ENCODE measurements around the gene IRF3. TPM values are rescaled to one million over a fixed set of nuclear protein-coding genes. Genes with fewer than 3 reads are reported as not detected.
A peak's percentile ranks its signal among the peaks of the same experiment; 100 is the strongest.

The IRF3 gene
- total and polyA plus RNA-seq, 10 of the 15 experiments (the other 5 are each of a cell fraction or from before 2014, with no cell fraction given): 5.5 to 110 (median 63.4) TPM

DNA sequence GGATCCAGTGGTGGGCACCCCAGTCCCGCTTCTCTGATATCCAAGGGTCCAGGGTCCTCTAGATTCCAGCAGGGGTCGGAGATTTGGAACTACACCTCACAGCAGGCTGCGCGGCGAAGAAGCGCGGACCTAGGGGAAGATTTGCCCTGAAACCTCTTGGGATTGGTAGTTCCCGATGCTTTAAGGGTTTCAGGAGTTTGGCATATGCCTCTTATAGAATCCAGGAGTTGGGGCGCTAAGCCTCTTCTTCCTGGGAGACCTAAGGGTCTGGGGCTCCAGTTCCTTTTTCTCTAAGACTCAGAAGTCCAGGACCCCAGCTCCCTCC is 425 bp upstream of the IRF3 start:
- peak overlapping the region; percentile 81 for H3K4me2 ChIP-seq (ENCODE audit: control insufficient read depth, insufficient read depth)
- peak overlapping the region; percentile 97 for H3K9ac ChIP-seq (ENCODE audit: control insufficient read depth, insufficient read depth, low read length)
- TF ChIP-seq HCFC1 (IDR thresholded peaks at IDR 0.05; ENCODE audit: low read length) (peak; percentile 8; the same call in 1 of the 2 replicates), MEF2B (IDR thresholded peaks at IDR 0.05; ENCODE audit: partially characterized antibody, poor library complexity, severe bottlenecking) (no peak)
- peak overlapping the region; percentile 68 for H2AFZ ChIP-seq (ENCODE audit: control insufficient read depth, low read depth, low read length)
- peak overlapping the region; percentile 88 for H3K27ac ChIP-seq (ENCODE audit: control insufficient read depth, insufficient read depth)
- in situ Hi-C loops (cut with MboI): loop anchor here (5.0 kb wide), 1 partner anchor 169 kb away; the partner anchor contains the start of gene RPS11
- no peaks in the 10 kb centered on the region for H3K27me3 ChIP-seq (replicated peaks in 1 of 2; ENCODE audit: control insufficient read depth in 2 of 2, insufficient read depth in 2 of 2, low read length in 1 of 2)
- ChIA-PET POLR2A (interaction anchor here (0.6 to 6.0 kb wide), 5 partner anchors 11 to 528 kb away, joined by 6 to 126 read pairs (median 7); partner anchors contain the start of genes AP2A1, NOSIP, PRMT1 and PRRG2), RAD21 (ENCODE audit: unreplicated experiment) (interaction anchor here (1.0 to 3.4 kb wide), 4 partner anchors 9 to 76 kb away, joined by 5 to 34 read pairs (median 8); partner anchors contain the start of genes PRMT1, RRAS and SCAF1), CTCF (interaction anchor here (0.7 to 5.5 kb wide), 6 partner anchors 10 to 96 kb away, joined by 3 to 80 read pairs (median 8); partner anchors contain the start of genes PRMT1, PRRG2, RRAS and SCAF1), SMC1A (ENCODE audit: uncharacterized antibody, unreplicated experiment) (interaction anchor here (1.1 to 2.2 kb wide), 4 partner anchors 11 to 26 kb away, joined by 4 to 9 read pairs (median 6); partner anchors contain the start of gene RRAS)
- no peaks in the 10 kb centered on the region for H3K9me3 ChIP-seq (replicated peaks; ENCODE audit: control insufficient read depth, insufficient read depth, low read length)
- no peak for FAIRE-seq
- H3K4me1 ChIP-seq (ENCODE audit: control insufficient read depth, insufficient read depth, low read length): peaks cover 14% of the 10 kb centered on the region
- peaks cover 36% of the 10 kb centered on the region for H3K79me2 ChIP-seq (ENCODE audit: control insufficient read depth, insufficient read depth, low read length)
- DNase-seq (ENCODE audit: low read depth, low spot score): no peak
- peak; percentile 6; the same call in 2 of the 3 replicates for ATAC-seq
- H4K20me1 ChIP-seq (ENCODE audit: control insufficient read depth, insufficient read depth): peaks cover 4% of the 10 kb centered on the region
- peaks cover 12 to 15% of the 10 kb centered on the region in 2 experiments for H3K36me3 ChIP-seq (ENCODE audit: control insufficient read depth in 2 of 2, insufficient read depth in 2 of 2, low read length in 1 of 2)
- BruUV-seq (replicated peaks): TSS peak; percentile 77
- intact Hi-C loops (cut with micrococcal nuclease; ENCODE audit: unreplicated experiment): no loop called here
- peak overlapping the region; percentile 99 for H3K4me3 ChIP-seq
- WGBS (ENCODE audit: insufficient coverage, insufficient replicate concordance, low lambda C conversion rate, missing lambda C conversion rate): under 1% methylated on average over 9 of the region's 9 CpGs

DNA sequence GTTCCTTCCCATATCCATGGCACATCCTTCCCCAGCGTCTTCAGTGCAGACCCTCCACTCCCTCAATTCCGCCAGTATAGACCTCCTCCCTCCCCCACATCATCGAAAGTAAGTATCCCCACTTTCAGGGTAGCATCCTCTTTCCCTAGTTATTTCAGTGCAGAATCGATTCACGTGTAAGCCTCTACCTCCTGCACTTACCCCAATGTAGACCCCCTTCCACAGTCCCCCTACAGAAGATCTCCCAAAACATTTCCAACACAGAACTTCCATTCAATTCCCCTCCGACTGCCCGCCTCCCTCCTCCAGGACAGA is 664 bp downstream of the IRF3 start:
- Histone ChIP-seq H3K9ac (ENCODE audit: control insufficient read depth, insufficient read depth, low read length) (peak overlapping the region; percentile 97), H3K79me2 (ENCODE audit: control insufficient read depth, insufficient read depth, low read length) (peaks cover 36% of the 10 kb centered on the region), H3K9me3 (replicated peaks; ENCODE audit: control insufficient read depth, insufficient read depth, low read length) (no peaks in the 10 kb centered on the region), H3K4me1 (ENCODE audit: control insufficient read depth, insufficient read depth, low read length) (peaks cover 14% of the 10 kb centered on the region), H3K4me2 (ENCODE audit: control insufficient read depth, insufficient read depth) (peak overlapping the region; percentile 91), H4K20me1 (ENCODE audit: control insufficient read depth, insufficient read depth) (peaks cover 4% of the 10 kb centered on the region), H3K27ac (ENCODE audit: control insufficient read depth, insufficient read depth) (peak overlapping the region; percentile 91), H2AFZ (ENCODE audit: control insufficient read depth, low read depth, low read length) (peak overlapping the region; percentile 91), H3K4me3 (peak overlapping the region; percentile 99), H3K36me3 (ENCODE audit: control insufficient read depth in 2 of 2, insufficient read depth in 2 of 2, low read length in 1 of 2) (peaks cover 12 to 17% of the 10 kb centered on the region in 2 experiments), H3K27me3 (replicated peaks in 1 of 2; ENCODE audit: control insufficient read depth in 2 of 2, insufficient read depth in 2 of 2, low read length in 1 of 2) (no peaks in the 10 kb centered on the region)
- RAD21 ChIA-PET (ENCODE audit: unreplicated experiment): interaction anchor here (0.8 to 3.4 kb wide), 8 partner anchors 10 to 75 kb away, joined by 3 to 34 read pairs (median 6); partner anchors contain the start of genes PRMT1, RRAS and SCAF1
- DNase-seq (ENCODE audit: low read depth, low spot score): no peak
- no peak for FAIRE-seq
- BruUV-seq (replicated peaks): no TSS peak
- SMC1A ChIA-PET (ENCODE audit: uncharacterized antibody, unreplicated experiment): interaction anchor here (1.7 to 2.2 kb wide), 5 partner anchors 11 to 72 kb away, joined by 4 to 9 read pairs (median 7); partner anchors contain the start of gene RRAS
- in situ Hi-C loops (cut with MboI) (loop anchor here (5.0 kb wide), 1 partner anchor 168 kb away; the partner anchor contains the start of gene RPS11), intact Hi-C loops (cut with micrococcal nuclease; ENCODE audit: unreplicated experiment) (loop anchor here (2.0 kb wide), 1 partner anchor 22 kb away; the partner anchor contains the start of gene SCAF1)
- POLR2A ChIA-PET: interaction anchor here (0.6 to 6.0 kb wide), 10 partner anchors 12 to 329 kb away, joined by 3 to 126 read pairs (median 5); partner anchors contain the start of genes AP2A1, NOSIP, PRMT1 and PRRG2
- no peak for ATAC-seq
- CTCF ChIA-PET: interaction anchor here (0.6 to 5.5 kb wide), 6 partner anchors 11 to 707 kb away, joined by 3 to 80 read pairs (median 8); partner anchors contain the start of genes PRMT1, PRRG2 and SCAF1
- WGBS (ENCODE audit: insufficient coverage, insufficient replicate concordance, low lambda C conversion rate, missing lambda C conversion rate): 0% methylated on average over 7 of the region's 7 CpGs
- TF ChIP-seq ZNF622 (IDR thresholded peaks at IDR 0.05) (no peak), MTA3 (IDR thresholded peaks at IDR 0.05; ENCODE audit: borderline replicate concordance, low read length) (peak; percentile 80; the same call in 1 of the 2 replicates), MEF2B (IDR thresholded peaks at IDR 0.05; ENCODE audit: partially characterized antibody, poor library complexity, severe bottlenecking) (no peak), NR2F1 (conservative IDR thresholded peaks at IDR 0.05) (no peak), REST (IDR thresholded peaks at IDR 0.05; ENCODE audit: low read depth, low read length) (no peak), STAT3 (IDR thresholded peaks at IDR 0.05; ENCODE audit: low read depth, low read length) (no peak), MLLT1 (IDR thresholded peaks at IDR 0.05) (peak; percentile 44; the same call in 1 of the 2 replicates), YBX1 (IDR thresholded peaks at IDR 0.05) (no peak), RFX5 (IDR thresholded peaks at IDR 0.05; ENCODE audit: low read depth, low read length) (no peak), NR2C1 (IDR thresholded peaks at IDR 0.05) (no peak), DPF2 (IDR thresholded peaks at IDR 0.05) (0 out of 2 replicates have a peak, but pooled peaks have one; percentile 18)
